GM19351 (cell line): Measurements from ENCODE around the gene MB21D2.
"Not testable (repeated sequence)": the region's sequence is repeated elsewhere in the genome, so short reads cannot be mapped to it uniquely, and the experiment has no call there.

ENCODE experiments used
- ATAC-seq: cut with Tn5 transposase; IDR thresholded peaks from one replicate; pipeline ENCODE4 v1.9.1; 2021; ENCODE audit warnings: mild to moderate bottlenecking, moderate library complexity; ENCODE audit not compliant: unreplicated experiment

Gene MB21D2

GRCh38 chr3:192817053-192817452 is 100.6 kb downstream of the MB21D2 start:
- ATAC-seq, result peak; percentile 55

GRCh38 chr3:192816351-192816750 is 101.3 kb downstream of the MB21D2 start:
- ATAC-seq, result peak; percentile 30

GRCh38 chr3:192812743-192813383 is 104.8 kb downstream of the MB21D2 start:
- no peak for ATAC-seq

GRCh38 chr3:192805711-192806110 is 111.9 kb downstream of the MB21D2 start:
- ATAC-seq, result no peak

- ATAC-seq, result no peak
Measured at GRCh38 chr3:192804502-192804901, 113.2 kb downstream of the MB21D2 start.

GRCh38 chr3:192802957-192803899 is 114.4 kb downstream of the MB21D2 start:
- peak; percentile 86 for ATAC-seq

- no peak for ATAC-seq
Measured at GRCh38 chr3:192801985-192802384, 115.7 kb downstream of the MB21D2 start.

- no peak for ATAC-seq
Measured at GRCh38 chr3:192799721-192800120, 117.9 kb downstream of the MB21D2 start.

- ATAC-seq, result no peak
Measured at GRCh38 chr3:192795021-192795420, 122.6 kb downstream of the MB21D2 start.

GRCh38 chr3:192794216-192794615 is 123.4 kb downstream of the MB21D2 start:
- ATAC-seq, result no peak

GRCh38 chr3:192788816-192789515 is 128.7 kb downstream of the MB21D2 start:
- ATAC-seq, result not testable (repeated sequence)

GRCh38 chr3:192778508-192778907 is 139.1 kb downstream of the MB21D2 start:
- no peak for ATAC-seq

- ATAC-seq, result not testable (repeated sequence)
Measured at GRCh38 chr3:192774341-192774740, 143.3 kb downstream of the MB21D2 start.

GRCh38 chr3:192772240-192772894 is 145.3 kb downstream of the MB21D2 start:
- peak; percentile 67 for ATAC-seq

GRCh38 chr3:192758654-192759053 is 159.0 kb downstream of the MB21D2 start:
- no peak for ATAC-seq

GRCh38 chr3:192751148-192751547 is 166.5 kb downstream of the MB21D2 start:
- no peak for ATAC-seq

GRCh38 chr3:192750201-192750600 is 167.5 kb downstream of the MB21D2 start:
- no peak for ATAC-seq

GRCh38 chr3:192747746-192748145 is 169.9 kb downstream of the MB21D2 start:
- ATAC-seq, result no peak

GRCh38 chr3:192747145-192747544 is 170.5 kb downstream of the MB21D2 start:
- no peak for ATAC-seq
